H1 (cell line): ENCODE results near the gene GPRASP2. TPM values are rescaled to one million over a fixed set of nuclear protein-coding genes. Genes with fewer than 3 reads are reported as not detected.

ENCODE experiments used
- polyA plus RNA-seq, 7 experiments: library from polyadenylated mRNA; depleted of rRNA in 3 of 7; stranded (reverse) in 5 of 7; unstranded in 2 of 7; fragments of >200 nt in 5 of 7; fragments of 200-250 nt in 2 of 7; gene quantifications; 1 replicate in 5 of 7; 2 replicates in 1 of 7; 4 replicates in 1 of 7; pipeline versions ENCODE4 v1.2.1 to v1.2.3, GENCODE V29; 2011 to 2013; ENCODE audit warnings: missing spikeins in 2 of 7, mixed read lengths in 2 of 7
- small RNA-seq: library from polyadenylated mRNA; stranded (forward); fragments of <200 nt; extraction: miRNeasy Mini kit (QIAGEN cat#:217004); gene quantifications from one replicate; pipeline ENCODE3, GENCODE V24; 2013; ENCODE audit not compliant: insufficient read depth
- total RNA-seq: library from RNA; stranded (reverse); fragmentation: NEBNext Ultra II Directional; extraction: Animal tissue kit (Norgen Biotek cat#: 25700); gene quantifications from 2 replicates; pipeline ENCODE4 v1.2.1, GENCODE V29; 2021

Gene GPRASP2
- total and polyA plus RNA-seq, 2 of the 8 experiments (the other 6 are each of a cell fraction or from before 2014, with no cell fraction given): 8.0 to 15.7 TPM

Small RNA genes lying within 50 kb of the gene (small RNA-seq; reads per million reads assigned to genes)
- not detected for gene RNU6-589P

Other genes starting within 250 kb of the GPRASP2 start
- gene TCP11X2, start 240.6 kb upstream of the GPRASP2 start, total RNA-seq: 0.25 and 0.32 TPM in 2 replicates
- gene TCP11X2, start 240.6 kb upstream of the GPRASP2 start, polyA plus RNA-seq (2011; rRNA removed): 0.08 TPM in 1 of 2 replicates, not detected in the other
- 84.1 and 87.6 TPM in 2 replicates for gene TMSB15A, start 195.7 kb upstream of the GPRASP2 start, total RNA-seq
- 80.4 and 189 TPM in 2 replicates for gene TMSB15A, start 195.7 kb upstream of the GPRASP2 start, polyA plus RNA-seq (2011; rRNA removed)
- gene ARMCX5, start 112.9 kb upstream of the GPRASP2 start, total RNA-seq: 9.2 and 10.9 TPM in 2 replicates
- 7.2 and 8.6 TPM in 2 replicates for gene ARMCX5, start 112.9 kb upstream of the GPRASP2 start, polyA plus RNA-seq (2011; rRNA removed)
- 1.6 and 2.0 TPM in 2 replicates for gene GPRASP1, start 61.0 kb upstream of the GPRASP2 start, total RNA-seq
- gene GPRASP1, start 61.0 kb upstream of the GPRASP2 start, polyA plus RNA-seq (2011; rRNA removed): 0.47 and 0.65 TPM in 2 replicates
- gene GPRASP3, start 8.3 kb downstream of the GPRASP2 start, total RNA-seq: 19.3 and 19.8 TPM in 2 replicates
- 5.0 and 7.0 TPM in 2 replicates for gene GPRASP3, start 8.3 kb downstream of the GPRASP2 start, polyA plus RNA-seq (2011; rRNA removed)
- gene RAB40AL, start 224.8 kb downstream of the GPRASP2 start, total RNA-seq: 0.30 TPM in 1 of 2 replicates, not detected in the other
- gene RAB40AL, start 224.8 kb downstream of the GPRASP2 start, polyA plus RNA-seq (2011; rRNA removed): 0.27 and 0.55 TPM in 2 replicates